ENCODE data around the gene FAM193B. TPM values are rescaled to one million over a fixed set of nuclear protein-coding genes. Genes with fewer than 3 reads are reported as not detected.
A peak's percentile ranks its signal among the peaks of the same experiment; 100 is the strongest.
"Not testable (repeated sequence)": the region's sequence is repeated elsewhere in the genome, so short reads cannot be mapped to it uniquely, and the experiment has no call there.

Gene FAM193B
- total and polyA plus RNA-seq, 4 donors = 14.3 to 31.8 (median 15.8) TPM

- Histone ChIP-seq H3K27ac (ENCODE audit: low read depth in 1 of 2, low read length in 2 of 2) (peak overlapping the region; percentile 14 to 56), H3K27me3 (ENCODE audit: control insufficient read depth in 4 of 4, insufficient read depth in 4 of 4, low read length in 3 of 4) (no peaks in the 10 kb centered on the region), H3K9ac (ENCODE audit: low read depth in 1 of 2, low read length in 2 of 2) (peak overlapping the region in 1 of 2 donors; percentile 7), H3K4me1 (ENCODE audit: control insufficient read depth in 4 of 4, insufficient read depth in 4 of 4, low read length in 3 of 4) (peaks cover 2 to 16% (median 13%) of the 10 kb centered on the region in 4 donors), H3K4me3 (ENCODE audit: low read depth in 1 of 3, low read length in 3 of 3) (no peak overlapping the region), H3K36me3 (ENCODE audit: control insufficient read depth in 4 of 4, insufficient read depth in 3 of 4, low read depth in 1 of 4, low read length in 3 of 4) (peaks cover 18 to 49% (median 24%) of the 10 kb centered on the region in 4 donors), H3K9me3 (ENCODE audit: control insufficient read depth in 4 of 4, low read length in 3 of 4) (no peaks in the 10 kb centered on the region)
- WGBS = 50% methylated on average over 7 of the region's 7 CpGs
- TF ChIP-seq, protein P1, sequence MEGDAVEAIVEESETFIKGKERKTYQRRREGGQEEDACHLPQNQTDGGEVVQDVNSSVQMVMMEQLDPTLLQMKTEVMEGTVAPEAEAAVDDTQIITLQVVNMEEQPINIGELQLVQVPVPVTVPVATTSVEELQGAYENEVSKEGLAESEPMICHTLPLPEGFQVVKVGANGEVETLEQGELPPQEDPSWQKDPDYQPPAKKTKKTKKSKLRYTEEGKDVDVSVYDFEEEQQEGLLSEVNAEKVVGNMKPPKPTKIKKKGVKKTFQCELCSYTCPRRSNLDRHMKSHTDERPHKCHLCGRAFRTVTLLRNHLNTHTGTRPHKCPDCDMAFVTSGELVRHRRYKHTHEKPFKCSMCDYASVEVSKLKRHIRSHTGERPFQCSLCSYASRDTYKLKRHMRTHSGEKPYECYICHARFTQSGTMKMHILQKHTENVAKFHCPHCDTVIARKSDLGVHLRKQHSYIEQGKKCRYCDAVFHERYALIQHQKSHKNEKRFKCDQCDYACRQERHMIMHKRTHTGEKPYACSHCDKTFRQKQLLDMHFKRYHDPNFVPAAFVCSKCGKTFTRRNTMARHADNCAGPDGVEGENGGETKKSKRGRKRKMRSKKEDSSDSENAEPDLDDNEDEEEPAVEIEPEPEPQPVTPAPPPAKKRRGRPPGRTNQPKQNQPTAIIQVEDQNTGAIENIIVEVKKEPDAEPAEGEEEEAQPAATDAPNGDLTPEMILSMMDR (IDR thresholded peaks at IDR 0.05; ENCODE audit: low read depth, low read length, missing input control) = no peak
- TF ChIP-seq HNF4A (conservative IDR thresholded peaks at IDR 0.05) (no peak), FOXA2 (IDR thresholded peaks at IDR 0.05) (no peak), RAD21 (IDR thresholded peaks at IDR 0.05) (peak in 1 of 2 donors; percentile 54)
- DNase-seq (ENCODE audit: low spot score) = no peak
Observed at GRCh38 chr5:177535125-177535524, 19.2 kb downstream of the FAM193B start.

DNA sequence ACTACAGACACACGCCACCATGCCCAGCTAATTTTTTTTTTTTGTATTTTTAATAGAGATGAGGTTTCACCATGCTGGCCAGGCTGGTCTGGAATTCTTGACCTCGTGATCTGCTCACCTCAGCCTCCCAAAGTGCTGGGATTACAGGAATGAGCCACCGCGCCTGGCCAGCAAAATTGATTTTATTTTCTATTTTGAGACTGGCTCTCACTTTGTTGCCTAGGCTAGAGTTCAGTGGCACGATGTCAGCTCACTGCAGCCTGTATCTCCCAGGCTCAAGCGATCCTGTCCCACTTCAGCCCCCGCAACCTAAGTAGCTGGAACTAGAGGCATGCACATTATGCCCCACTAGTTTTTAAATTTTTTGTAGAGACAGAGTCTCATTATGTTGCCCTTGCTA lies 19.9 kb downstream of the FAM193B start:
- Histone ChIP-seq H3K27ac (ENCODE audit: low read depth in 1 of 2, low read length in 2 of 2) (peak overlapping the region in 1 of 2 donors; percentile 56), H3K4me1 (ENCODE audit: control insufficient read depth in 4 of 4, insufficient read depth in 4 of 4, low read length in 3 of 4) (peaks cover 2 to 16% (median 13%) of the 10 kb centered on the region in 4 donors), H3K9ac (ENCODE audit: low read depth in 1 of 2, low read length in 2 of 2) (peak overlapping the region in 1 of 2 donors; percentile 7), H3K36me3 (ENCODE audit: control insufficient read depth in 4 of 4, insufficient read depth in 3 of 4, low read depth in 1 of 4, low read length in 3 of 4) (peaks cover 23 to 56% (median 29%) of the 10 kb centered on the region in 4 donors)
- 49% methylated on average over 7 of the region's 7 CpGs for WGBS
- TF ChIP-seq HNF4A (conservative IDR thresholded peaks at IDR 0.05) (peak in 1 of 2 donors; percentile 64), RXRA (IDR thresholded peaks at IDR 0.05) (peak in 1 of 2 donors; percentile 54)
- not testable (repeated sequence) for H3K4me3 ChIP-seq (ENCODE audit: low read depth in 1 of 3, low read length in 3 of 3); H3K27me3 ChIP-seq (ENCODE audit: control insufficient read depth in 4 of 4, insufficient read depth in 4 of 4, low read length in 3 of 4); H3K9me3 ChIP-seq (ENCODE audit: control insufficient read depth in 4 of 4, low read length in 3 of 4); DNase-seq (ENCODE audit: low spot score)

DNA sequence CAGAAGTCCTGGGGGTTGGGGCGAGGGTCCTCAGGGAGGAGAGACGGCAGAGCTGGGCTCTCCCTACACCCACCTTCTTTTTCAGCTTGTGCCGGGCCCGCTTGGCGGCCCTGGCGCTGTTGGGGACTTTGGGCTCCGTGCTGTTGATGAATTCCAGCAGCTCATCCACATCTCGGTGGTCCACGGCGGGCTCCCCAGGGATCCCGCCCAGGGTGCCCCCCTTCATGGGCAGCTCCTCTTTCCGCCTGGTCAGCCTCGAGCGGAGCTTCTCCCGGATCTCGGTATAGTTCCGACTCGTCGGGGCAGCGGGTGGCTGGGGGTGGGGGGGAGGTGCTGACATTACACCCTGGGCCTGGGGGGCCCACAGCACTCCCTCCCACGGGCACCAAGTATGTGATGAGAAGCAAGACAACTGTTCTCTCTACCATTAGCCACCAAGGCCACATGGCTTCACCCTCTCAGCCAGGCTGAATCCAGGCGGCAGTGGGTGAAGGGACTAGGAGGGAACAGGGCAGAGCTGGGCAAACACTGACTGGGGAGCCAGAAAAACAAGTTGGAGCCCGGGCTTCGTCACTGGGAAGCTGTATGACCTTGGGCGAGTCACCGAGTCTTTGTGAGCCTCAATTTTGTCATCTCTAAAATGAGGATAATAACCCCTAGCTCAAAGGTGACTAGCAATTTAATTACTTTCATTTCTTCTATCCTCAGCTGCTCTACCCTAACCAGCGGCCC lies 23.0 kb downstream of the FAM193B start:
- H3K27ac ChIP-seq (ENCODE audit: low read depth in 1 of 2, low read length in 2 of 2) = no peak overlapping the region
- no peak overlapping the region for H3K9ac ChIP-seq (ENCODE audit: low read depth in 1 of 2, low read length in 2 of 2)
- H3K4me1 ChIP-seq (ENCODE audit: control insufficient read depth in 4 of 4, insufficient read depth in 4 of 4, low read length in 3 of 4) = peaks cover 0 to 16% (median 13%) of the 10 kb centered on the region in 4 donors
- H3K27me3 ChIP-seq (ENCODE audit: control insufficient read depth in 4 of 4, insufficient read depth in 4 of 4, low read length in 3 of 4) = no peaks in the 10 kb centered on the region
- no peak for TF ChIP-seq NR2F2 (IDR thresholded peaks at IDR 0.05)
- no peak for TF ChIP-seq FOXA1 (IDR thresholded peaks at IDR 0.05)
- no peak for TF ChIP-seq JUND (IDR thresholded peaks at IDR 0.05)
- TF ChIP-seq SP1 (IDR thresholded peaks at IDR 0.05) = no peak
- TF ChIP-seq HNF4G (IDR thresholded peaks at IDR 0.05) = no peak
- TF ChIP-seq TAF1 (conservative IDR thresholded peaks at IDR 0.05) = no peak
- no peak for TF ChIP-seq RAD21 (IDR thresholded peaks at IDR 0.05)
- TF ChIP-seq, protein P2, sequence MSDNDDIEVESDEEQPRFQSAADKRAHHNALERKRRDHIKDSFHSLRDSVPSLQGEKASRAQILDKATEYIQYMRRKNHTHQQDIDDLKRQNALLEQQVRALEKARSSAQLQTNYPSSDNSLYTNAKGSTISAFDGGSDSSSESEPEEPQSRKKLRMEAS (IDR thresholded peaks at IDR 0.05) = no peak
- TF ChIP-seq, protein P3, sequence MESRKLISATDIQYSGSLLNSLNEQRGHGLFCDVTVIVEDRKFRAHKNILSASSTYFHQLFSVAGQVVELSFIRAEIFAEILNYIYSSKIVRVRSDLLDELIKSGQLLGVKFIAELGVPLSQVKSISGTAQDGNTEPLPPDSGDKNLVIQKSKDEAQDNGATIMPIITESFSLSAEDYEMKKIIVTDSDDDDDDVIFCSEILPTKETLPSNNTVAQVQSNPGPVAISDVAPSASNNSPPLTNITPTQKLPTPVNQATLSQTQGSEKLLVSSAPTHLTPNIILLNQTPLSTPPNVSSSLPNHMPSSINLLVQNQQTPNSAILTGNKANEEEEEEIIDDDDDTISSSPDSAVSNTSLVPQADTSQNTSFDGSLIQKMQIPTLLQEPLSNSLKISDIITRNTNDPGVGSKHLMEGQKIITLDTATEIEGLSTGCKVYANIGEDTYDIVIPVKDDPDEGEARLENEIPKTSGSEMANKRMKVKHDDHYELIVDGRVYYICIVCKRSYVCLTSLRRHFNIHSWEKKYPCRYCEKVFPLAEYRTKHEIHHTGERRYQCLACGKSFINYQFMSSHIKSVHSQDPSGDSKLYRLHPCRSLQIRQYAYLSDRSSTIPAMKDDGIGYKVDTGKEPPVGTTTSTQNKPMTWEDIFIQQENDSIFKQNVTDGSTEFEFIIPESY (IDR thresholded peaks at IDR 0.05) = no peak
- H3K9me3 ChIP-seq (ENCODE audit: control insufficient read depth in 4 of 4, low read length in 3 of 4) = no peaks in the 10 kb centered on the region
- WGBS = 93% methylated on average over 27 of the region's 27 CpGs
- no peak for DNase-seq (ENCODE audit: low spot score)
- peaks cover 13 to 67% (median 27%) of the 10 kb centered on the region in 4 donors for H3K36me3 ChIP-seq (ENCODE audit: control insufficient read depth in 4 of 4, insufficient read depth in 3 of 4, low read depth in 1 of 4, low read length in 3 of 4)
- no peak overlapping the region for H3K4me3 ChIP-seq (ENCODE audit: low read depth in 1 of 3, low read length in 3 of 3)
